ENCODE data around the gene PRKN.

DNA sequence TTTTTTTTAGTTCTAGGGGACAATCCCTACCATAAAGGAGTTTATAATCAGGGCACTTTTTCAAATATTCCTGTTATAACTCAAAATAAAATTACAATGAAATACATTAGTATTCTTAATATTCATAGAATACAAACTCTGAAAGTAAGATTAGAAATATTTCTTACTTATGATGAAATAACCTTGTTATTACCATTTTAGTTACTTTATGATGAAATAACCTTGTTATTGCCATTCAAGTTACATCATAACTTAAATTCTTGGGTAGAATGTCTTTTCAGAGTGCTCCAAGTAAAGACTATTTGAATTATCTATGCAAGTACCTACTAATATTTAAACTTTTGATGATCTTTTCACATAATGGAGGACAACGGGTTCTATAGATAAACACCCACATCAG, 43.4 kb upstream of the PRKN start:
- TF ChIP-seq, protein P1, sequence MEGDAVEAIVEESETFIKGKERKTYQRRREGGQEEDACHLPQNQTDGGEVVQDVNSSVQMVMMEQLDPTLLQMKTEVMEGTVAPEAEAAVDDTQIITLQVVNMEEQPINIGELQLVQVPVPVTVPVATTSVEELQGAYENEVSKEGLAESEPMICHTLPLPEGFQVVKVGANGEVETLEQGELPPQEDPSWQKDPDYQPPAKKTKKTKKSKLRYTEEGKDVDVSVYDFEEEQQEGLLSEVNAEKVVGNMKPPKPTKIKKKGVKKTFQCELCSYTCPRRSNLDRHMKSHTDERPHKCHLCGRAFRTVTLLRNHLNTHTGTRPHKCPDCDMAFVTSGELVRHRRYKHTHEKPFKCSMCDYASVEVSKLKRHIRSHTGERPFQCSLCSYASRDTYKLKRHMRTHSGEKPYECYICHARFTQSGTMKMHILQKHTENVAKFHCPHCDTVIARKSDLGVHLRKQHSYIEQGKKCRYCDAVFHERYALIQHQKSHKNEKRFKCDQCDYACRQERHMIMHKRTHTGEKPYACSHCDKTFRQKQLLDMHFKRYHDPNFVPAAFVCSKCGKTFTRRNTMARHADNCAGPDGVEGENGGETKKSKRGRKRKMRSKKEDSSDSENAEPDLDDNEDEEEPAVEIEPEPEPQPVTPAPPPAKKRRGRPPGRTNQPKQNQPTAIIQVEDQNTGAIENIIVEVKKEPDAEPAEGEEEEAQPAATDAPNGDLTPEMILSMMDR (IDR thresholded peaks at IDR 0.05; ENCODE audit: poor library complexity, severe bottlenecking), result no peak
- TF ChIP-seq POLR2AphosphoS5 (IDR thresholded peaks at IDR 0.05) (no peak), EP300 (conservative IDR thresholded peaks at IDR 0.05; ENCODE audit: poor library complexity, severe bottlenecking) (no peak), RAD21 (conservative IDR thresholded peaks at IDR 0.05) (no peak), TAF1 (IDR thresholded peaks at IDR 0.05; ENCODE audit: low read depth) (no peak)

Data from neural cell (in vitro differentiated cells).